HG02588 (cell line): ENCODE measurements around the gene PPM1G.

ENCODE experiments used
- ATAC-seq: cut with Tn5 transposase; IDR thresholded peaks from one replicate; pipeline ENCODE4 v1.9.1; 2021; ENCODE audit warnings: mild to moderate bottlenecking, moderate library complexity; ENCODE audit not compliant: unreplicated experiment

Gene PPM1G

DNA sequence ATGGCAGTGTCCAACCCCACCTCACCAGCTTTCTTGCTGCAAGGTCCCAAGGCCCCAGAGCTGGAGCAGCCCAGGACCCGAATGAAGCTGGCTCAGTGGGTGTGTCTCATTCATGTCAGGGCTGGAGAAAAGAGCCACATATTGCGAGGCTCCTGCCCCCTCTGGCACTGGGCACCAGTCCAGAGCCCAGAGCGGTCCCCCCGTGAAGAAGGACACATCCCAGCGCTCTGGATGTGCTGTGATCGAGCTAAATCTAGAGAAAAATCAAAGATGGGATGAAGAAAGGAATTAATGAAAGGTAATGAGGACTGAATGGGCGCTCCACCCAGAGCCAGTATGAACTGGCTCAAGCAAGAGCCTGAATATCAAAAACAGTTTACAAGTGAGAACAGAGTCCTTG is 73.2 kb downstream of the PPM1G start:
- no peak for ATAC-seq

DNA sequence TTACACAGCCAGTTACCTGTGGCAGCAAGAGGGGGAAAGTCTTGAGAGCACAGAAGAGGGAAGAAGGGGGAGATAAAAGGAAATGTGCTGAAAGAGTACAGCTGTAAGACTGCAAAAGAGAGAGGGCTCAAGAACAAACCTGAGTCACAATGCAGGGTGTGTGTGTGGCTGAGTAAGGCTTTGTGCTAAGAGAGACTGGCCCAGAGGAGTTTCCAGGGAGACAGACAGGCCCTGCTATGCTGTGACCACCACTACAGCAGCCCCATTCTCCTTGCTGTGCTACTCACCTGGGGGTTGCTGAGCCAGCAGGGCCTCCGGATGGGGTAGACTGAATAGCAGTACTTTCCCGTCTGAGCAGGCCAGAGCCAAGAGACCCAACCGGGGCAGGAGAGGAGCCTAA is 74.1 kb downstream of the PPM1G start:
- no peak for ATAC-seq
